NCI-H1048 (cell line): ENCODE results near the gene PRAMEF8.
"Not testable (repeated sequence)": the region's sequence is repeated elsewhere in the genome, so short reads cannot be mapped to it uniquely, and the experiment has no call there.

ENCODE experiments used
- DNase-seq: peaks from one replicate; lab custom pipeline; 2025; lab: John Stamatoyannopoulos, UW

PRAMEF8 gene

DNA sequence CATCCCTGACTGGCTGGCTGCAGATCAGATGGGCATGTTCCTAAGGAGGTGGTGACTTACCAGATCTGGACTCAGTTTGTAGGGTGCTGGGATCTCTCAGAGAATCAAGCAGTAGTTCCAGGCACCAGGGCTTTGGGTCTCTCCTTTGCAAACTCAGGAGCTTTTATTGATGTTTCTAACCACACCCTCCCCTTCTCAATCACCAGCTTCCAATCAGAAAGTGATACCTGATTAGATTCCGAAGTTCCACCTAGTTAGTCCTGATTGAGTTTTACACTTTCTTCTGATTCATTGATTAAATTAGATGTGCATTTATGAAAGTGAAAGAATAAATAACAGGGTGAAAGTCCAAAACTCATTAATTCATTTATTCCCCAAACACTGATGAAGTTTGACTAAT, at the start of gene PRAMEF8:
TSS of gene PRAMEF8 (minus strand) at position 101 of the 400 bp plus-strand sequence. CDS start 1,046 bp downstream, outside the sequence.
- not testable (repeated sequence) for DNase-seq

DNA sequence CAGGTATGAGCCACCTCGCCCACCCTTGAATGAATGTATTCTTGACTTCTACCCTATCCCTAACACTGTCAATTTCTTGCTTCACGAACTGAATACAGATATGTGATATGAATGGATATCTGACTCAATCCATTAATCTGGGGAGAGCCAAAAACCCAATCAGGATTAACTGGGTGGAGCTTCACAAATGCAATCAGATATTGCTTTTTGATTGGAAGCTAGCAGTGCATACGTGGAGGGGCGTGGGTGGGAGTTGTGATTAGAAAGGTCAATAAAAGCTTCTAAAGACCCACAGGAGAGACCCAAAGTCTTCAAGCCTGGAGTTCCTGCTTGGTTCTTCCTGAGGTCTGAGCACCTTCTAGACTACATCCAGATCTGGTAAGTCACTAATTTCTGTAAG, 30.3 kb upstream of the PRAMEF8 start, which contains the start of gene PRAMEF15:
TSS of gene PRAMEF15 (plus strand) at position 301 of the 400 bp plus-strand sequence. CDS start 2,827 bp downstream, outside the sequence.
- DNase-seq, result not testable (repeated sequence)

DNA sequence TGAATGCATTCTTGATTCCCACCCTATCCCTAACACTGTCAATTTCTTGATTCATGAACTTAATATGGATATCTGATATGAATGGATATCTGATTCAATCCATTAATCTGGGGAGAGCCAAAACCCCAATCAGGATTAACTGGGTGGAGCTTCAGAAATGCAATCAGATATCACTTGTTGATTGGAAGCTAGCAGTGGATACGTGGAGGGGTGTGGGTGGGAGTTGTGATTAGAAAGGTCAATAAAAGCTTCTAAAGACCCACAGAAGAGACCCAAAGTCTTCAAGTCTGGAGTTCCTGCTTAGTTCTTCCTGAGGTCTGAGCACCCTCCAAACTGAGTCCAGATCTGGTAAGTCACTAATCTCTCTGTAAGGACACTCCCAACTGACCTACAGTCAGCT, 18.3 kb upstream of the PRAMEF8 start, which contains the start of gene PRAMEF33:
TSS of gene PRAMEF33 (plus strand) at position 301 of the 400 bp plus-strand sequence. CDS start 2,416 bp downstream, outside the sequence.
- not testable (repeated sequence) for DNase-seq

DNA sequence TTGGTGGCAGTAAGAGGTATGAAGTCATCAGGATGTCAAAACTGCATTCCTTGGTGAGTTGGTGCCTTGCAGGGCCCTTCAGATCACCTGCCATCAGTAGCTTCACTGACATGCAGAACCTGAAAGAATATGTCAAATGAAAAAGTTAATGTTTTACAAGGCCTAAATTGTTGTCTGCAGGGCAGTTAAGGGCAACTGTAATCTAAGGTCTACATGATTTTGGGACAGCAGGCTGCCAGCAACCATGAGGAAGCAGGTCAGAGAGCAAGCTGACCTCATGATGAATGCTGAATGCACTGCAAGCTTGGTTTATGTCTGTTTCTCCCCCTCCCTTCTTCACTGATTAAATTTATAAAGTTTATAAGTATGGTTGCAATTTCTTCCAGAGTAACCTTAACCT, 17.3 kb upstream of the PRAMEF8 start:
- DNase-seq, result not testable (repeated sequence)

DNA sequence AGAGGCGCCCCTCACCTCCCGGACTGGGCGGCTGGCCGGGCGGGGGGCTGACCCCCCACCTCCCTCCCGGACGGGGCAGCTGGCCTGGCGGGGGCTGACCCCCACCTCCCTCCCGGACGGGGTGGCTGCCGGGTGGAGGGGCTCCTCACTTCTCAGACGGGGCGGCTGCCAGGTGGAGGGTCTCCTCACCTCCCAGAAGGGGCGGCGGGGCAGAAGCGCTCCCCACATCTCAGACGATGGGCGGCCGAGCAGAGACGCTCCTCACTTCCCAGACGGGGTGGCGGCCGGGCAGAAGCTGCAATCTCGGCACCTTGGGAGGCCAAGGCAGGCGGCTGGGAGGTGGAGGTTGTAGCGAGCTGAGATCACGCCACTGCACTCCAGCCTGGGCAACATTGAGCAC, 13.8 kb upstream of the PRAMEF8 start:
- not testable (repeated sequence) for DNase-seq

DNA sequence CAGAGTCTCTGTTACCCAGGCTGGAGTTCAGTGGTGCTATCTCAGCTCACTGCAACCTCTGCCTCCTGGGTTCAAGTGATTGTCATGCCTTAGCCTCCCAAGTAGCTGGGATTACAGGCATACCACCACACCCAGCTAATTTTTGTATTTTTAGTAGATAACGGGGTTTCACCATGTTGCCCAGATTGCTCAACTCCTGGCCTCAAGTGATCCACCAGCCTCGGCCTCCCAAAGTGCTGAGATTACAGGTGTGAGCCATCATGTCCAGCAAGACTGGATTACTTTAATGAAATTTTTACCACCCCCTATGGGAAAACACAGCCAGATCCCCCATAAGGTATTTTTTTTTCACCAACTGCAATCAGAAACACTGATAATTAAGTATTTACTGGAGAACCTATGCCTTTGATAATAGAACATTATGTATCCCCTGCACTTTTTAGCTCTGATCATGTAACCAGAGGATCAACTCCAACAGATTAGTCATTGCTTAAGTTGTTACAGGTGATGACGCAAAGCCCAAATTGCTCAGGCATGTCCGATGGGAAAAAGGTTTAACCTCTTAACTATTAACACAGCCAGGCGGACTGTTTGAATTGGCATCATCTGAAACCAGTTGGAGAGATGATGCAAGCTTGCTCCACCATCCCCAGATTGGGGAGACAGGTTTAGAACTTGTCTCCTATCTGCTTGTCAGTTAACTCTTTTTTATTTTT, 12.4 kb upstream of the PRAMEF8 start:
- DNase-seq, result not testable (repeated sequence)

DNA sequence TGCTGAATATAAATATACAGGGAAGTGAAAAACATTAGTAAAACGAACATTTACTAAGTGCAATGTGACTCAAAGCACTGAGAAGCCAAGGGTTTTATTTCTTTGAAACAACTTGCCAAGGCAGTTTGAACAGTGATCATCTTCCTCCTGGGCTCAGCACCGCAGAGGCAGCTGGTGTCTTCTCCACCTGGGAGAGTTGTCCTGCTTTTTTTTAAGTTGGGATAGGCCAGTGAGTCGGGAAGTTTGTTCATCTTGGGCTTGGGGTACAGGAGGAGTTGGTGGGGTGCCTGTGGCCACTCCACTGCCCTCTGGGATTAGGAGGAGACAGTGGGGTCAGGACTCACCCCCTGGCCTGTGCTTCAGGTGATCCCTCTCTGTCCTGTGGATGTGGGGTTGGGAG, 4.1 kb upstream of the PRAMEF8 start:
- DNase-seq, result not testable (repeated sequence)

DNA sequence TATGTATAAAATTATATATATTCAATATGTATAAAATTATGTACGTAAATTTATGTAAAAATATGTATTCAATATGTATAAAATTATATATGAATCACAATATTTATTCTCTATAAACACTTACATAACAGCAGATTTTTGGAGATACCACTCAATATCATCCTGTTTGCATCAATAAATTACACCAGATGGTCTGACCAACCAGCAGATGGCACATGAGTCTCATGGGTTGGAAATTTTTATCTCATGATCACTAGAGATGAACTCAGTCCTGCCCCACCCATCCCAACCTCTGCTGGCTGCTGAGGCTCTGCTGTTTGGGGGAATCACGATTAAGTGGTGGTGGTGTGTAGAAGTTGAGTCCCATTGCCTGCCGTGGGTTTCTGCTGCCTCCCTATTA, 5.3 kb downstream of the PRAMEF8 start:
- DNase-seq, result not testable (repeated sequence)

DNA sequence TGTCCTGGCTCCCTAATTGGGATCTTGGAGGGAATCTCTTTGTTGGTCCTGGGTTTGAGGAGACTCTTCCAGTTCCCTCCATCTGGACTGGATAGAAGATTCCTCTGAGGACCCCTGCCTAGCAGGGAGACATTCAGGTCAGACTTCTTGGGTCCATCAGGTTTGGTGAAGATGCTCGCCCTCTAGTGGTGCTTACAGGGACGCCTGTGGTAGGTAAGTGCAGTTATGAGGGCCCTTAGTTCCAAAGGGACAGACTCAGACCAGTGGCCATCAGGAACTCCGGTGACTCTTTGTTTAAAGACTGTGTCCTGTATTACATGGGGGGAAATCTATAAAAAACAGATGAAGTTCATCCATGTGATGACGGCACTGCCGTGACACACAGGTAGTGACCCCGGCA, 7.9 kb downstream of the PRAMEF8 start:
- DNase-seq, result not testable (repeated sequence)

DNA sequence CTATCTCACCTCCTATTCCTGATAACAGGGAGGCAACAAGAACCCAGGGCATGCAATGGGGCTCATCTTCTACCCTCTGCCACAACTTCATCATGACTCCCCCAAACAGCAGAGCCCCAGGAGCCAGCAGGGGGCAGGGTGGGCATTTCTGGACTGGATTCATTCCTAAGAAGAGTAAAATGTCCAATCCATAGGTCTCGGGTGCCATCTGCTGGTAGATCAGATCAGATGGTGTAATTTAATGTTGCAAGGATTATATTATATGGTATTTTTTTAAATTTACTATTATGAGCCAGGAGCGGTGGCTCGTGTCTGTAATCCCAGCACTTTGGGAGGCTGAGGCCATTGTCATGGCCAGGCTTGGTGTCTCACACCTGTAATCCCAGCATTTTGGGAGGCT, 19.8 kb downstream of the PRAMEF8 start:
- DNase-seq, result not testable (repeated sequence)

DNA sequence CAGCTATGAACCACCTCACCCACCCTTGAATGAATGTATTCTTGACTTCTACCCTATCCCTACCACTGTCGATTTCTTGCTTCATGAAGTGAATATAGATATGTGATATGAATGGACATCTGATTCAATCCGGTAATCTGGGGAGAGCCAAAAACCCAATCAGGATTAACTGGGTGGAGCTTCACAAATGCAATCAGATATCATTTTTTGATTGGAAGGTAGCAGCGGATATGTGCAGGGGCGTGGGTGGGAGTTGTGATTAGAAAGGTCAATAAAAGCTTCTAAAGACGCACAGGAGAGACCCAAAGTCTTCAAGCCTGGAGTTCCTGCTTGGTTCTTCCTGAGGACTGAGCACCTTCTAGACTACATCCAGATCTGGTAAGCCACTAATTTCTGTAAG, 31.0 kb downstream of the PRAMEF8 start, which contains the start of gene PRAMEF5:
TSS of gene PRAMEF5 (plus strand) at position 301 of the 400 bp plus-strand sequence. CDS start 5,071 bp downstream, outside the sequence.
- not testable (repeated sequence) for DNase-seq

DNA sequence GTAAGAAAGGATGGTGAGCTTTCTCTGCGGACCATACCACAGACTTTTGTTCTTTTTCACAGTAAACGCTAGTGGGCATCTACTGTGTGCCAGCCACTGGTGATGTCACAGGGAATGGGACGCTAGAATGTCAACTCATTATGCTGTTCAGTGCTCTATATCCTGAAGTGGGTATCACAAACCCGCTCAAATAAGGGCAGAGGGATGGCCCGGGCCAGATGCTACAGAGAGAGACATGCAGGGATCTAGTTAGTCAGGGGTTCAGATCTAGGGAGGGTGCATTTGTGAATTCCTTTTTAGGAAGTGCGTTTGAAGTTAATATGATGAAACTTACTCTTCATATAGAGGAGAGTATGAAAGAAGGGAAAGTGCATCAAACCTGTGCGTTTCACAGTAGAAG, 37.8 kb downstream of the PRAMEF8 start:
- DNase-seq, result not testable (repeated sequence)

DNA sequence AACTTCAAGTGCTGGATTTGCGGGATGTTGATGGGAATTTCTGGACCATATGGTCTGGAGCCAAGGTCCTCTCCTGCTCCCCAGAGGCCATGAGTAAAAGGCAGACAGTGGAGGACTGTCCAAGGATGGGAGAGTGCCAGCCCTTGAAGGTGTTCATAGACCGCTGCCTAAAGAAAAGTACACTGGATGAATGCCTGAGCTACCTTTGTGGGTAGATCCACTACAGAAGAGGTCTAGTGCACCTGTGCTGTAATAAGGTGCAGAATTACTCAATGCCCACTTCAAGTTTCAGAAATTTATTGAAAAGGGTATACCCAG, 38.4 kb downstream of the PRAMEF8 start:
- not testable (repeated sequence) for DNase-seq

DNA sequence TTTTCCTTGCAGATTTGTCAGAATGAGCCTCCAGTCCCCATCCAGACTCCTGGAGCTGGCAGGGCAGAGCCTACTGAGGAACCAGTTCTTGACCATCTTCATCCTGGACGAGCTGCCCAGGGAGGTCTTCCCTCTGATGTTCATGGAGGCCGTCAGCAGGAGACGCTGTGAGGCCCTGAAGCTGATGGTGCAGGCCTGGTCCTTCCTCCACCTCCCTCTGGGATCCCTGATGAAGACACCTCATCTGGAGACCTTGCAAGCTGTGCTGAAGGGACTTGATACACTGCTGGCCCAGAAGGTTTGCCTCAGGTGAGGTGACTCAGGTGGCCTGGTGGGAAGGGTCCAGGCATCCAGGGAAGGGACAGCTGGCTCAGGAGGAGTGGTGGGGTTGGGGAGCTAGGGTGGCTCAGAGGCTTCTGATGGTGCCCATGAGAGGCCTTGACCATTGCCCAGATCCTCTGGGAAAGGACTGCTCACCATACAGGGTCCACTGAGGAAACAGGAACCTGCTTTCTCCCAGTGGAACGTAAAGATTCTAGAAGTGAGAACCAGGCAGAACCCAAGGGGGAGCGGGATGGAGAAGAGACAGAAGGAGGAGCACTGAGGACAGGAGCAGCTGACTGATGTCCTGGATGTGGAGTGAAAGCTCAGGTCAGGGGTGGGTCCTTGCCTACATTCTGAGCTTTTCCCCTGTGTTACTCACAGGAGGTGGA, 38.9 kb downstream of the PRAMEF8 start:
- DNase-seq, result not testable (repeated sequence)

DNA sequence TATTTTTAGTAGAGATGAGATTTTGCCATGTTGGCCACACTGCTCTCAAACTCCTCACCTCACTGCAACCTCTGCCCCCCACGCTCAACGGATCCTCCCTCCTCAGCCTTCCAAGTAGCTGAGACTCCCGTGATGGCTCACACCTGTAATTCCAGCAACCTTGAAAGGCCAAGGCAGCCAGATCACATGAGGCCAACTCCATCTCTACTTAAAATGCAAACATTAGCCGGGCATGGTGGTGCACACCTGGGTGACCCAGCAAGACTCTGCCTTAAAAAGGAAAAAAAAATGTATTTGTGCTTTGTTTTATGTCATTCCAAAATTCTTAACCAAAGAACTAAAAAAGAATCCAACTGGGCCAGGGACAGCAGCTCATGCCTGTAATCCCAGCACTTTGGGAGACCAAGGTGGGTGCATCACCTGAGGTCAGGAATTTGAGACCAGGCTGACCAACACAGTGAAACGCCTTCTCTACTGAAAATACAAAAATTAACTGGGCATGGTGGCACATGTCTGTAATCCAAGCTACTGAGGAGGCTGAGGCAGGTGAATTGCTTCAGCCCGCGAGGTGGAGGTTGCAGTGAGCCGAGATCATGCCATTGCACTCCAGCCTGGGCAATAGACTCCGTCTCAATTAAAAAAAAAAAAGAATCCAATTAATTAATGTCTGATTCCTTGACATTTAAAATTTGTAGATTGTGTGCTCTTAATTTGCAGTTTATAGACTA, 41.2 kb downstream of the PRAMEF8 start:
- DNase-seq, result not testable (repeated sequence)

DNA sequence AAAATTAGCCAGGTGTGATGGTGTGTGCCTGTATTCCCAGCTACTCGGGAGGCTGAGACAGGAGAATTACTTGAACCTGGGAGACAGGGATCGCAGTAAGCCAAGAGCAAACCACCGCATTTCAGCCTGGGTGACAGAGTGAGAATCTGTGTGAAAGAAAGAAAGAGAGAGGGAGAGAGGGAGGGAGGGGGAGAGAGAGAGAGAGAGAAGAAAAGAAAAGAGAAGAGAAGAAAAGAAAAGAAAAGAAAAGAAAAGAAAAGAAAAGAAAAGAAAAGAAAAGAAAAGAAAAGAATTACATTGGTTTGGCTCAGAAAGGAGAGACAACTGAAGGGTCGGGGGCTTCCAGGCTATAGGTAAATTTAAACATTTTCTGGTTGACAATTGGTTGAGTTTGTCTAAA, 45.3 kb downstream of the PRAMEF8 start:
- DNase-seq, result not testable (repeated sequence)

DNA sequence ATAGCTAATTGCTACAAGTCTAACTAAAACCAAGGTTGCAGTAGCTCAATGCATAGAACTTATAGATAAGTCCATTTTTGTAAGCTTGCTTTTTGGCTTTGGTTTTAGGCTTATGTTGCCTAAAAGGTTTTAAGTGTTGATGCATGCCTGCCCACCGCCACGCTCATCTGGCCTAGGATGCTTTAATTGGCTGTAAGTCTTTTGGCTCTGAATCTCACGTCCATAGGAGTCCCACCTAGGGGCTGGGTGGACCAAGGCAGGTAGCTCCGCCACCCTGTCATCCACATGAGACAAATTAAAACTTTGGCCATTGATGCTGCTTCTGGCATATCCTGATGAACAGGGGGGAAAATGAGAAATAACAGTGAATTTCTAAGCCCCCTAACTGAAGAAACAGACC, 47.4 kb downstream of the PRAMEF8 start:
- DNase-seq, result not testable (repeated sequence)

DNA sequence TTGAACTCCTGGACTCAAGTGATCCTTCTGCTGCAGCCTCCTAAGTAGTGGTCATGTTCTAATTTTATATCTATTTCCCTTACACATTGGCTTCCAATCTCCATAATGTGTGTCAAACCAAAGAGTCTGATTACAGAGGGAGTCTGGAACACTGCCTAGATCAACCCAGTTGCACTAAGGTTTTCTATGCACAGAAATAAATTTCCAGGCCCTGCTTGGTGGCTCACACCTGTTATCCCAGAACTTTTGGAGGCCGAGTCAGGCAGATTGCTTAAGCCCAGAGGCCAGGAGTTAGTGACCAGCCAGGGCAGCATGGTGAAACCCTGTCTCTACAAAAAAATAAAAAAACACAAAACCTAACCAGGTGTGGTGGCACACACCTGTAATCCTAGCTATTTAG, 50.9 kb downstream of the PRAMEF8 start:
- DNase-seq, result not testable (repeated sequence)

DNA sequence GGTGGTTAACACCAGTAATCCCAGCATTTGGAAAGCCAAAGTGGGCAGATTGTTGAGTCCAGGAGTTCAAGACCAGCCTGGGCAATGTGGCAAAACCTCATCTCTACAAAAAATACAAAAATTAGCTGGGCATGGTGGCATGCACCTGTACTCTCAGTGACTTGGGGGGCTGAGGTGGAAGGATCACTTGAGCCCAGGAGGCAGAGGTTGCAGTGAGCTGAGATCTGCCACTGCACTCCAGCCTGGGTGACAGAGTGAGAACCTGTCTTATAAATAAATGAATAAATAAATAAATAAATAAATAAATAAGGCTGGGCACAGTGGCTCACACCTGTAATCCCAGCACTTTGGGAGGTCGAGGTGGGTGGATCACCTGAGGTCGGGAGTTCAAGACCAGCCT, 52.9 kb downstream of the PRAMEF8 start:
- DNase-seq, result not testable (repeated sequence)
